ENCODE measurements around the gene NOD2.

The NOD2 gene

GRCh38 chr16:50743581-50744225, 50.3 kb downstream of the NOD2 start:
- FAIRE-seq, result peak; percentile 23

- FAIRE-seq, result no peak
Measured at GRCh38 chr16:50744881-50745280, 51.5 kb downstream of the NOD2 start.

GRCh38 chr16:50745940-50746339, 52.5 kb downstream of the NOD2 start:
- no peak for FAIRE-seq

GRCh38 chr16:50747207-50747956, 54.0 kb downstream of the NOD2 start:
- FAIRE-seq, result no peak

- no peak for FAIRE-seq
Measured at GRCh38 chr16:50751528-50751927, 58.1 kb downstream of the NOD2 start.

- FAIRE-seq, result no peak
Measured at GRCh38 chr16:50752471-50753235, 59.2 kb downstream of the NOD2 start.

- FAIRE-seq, result no peak
Measured at GRCh38 chr16:50756473-50756872, 63.1 kb downstream of the NOD2 start.

GRCh38 chr16:50761267-50761666, 67.9 kb downstream of the NOD2 start:
- FAIRE-seq, result no peak

GRCh38 chr16:50762241-50762640, 68.8 kb downstream of the NOD2 start:
- no peak for FAIRE-seq

GRCh38 chr16:50763211-50763610, 69.8 kb downstream of the NOD2 start:
- no peak for FAIRE-seq

GRCh38 chr16:50765260-50765659, 71.9 kb downstream of the NOD2 start:
- no peak for FAIRE-seq

- no peak for FAIRE-seq
Measured at GRCh38 chr16:50765861-50766260, 72.5 kb downstream of the NOD2 start.

GRCh38 chr16:50767197-50767596, 73.8 kb downstream of the NOD2 start:
- FAIRE-seq, result no peak

GRCh38 chr16:50771366-50771765, 78.0 kb downstream of the NOD2 start:
- FAIRE-seq, result no peak

GRCh38 chr16:50774405-50774804, 81.0 kb downstream of the NOD2 start:
- FAIRE-seq, result no peak

- FAIRE-seq, result peak; percentile 23
Measured at GRCh38 chr16:50774960-50775359, 81.6 kb downstream of the NOD2 start.

- FAIRE-seq, result no peak
Measured at GRCh38 chr16:50776037-50776436, 82.6 kb downstream of the NOD2 start.

GRCh38 chr16:50778284-50779163, 85.1 kb downstream of the NOD2 start:
- no peak for FAIRE-seq

- FAIRE-seq, result no peak
Measured at GRCh38 chr16:50781043-50781442, 87.6 kb downstream of the NOD2 start.

- FAIRE-seq, result no peak
Measured at GRCh38 chr16:50781518-50781917, 88.1 kb downstream of the NOD2 start.

All from endometrium (tissue), 2 donors.